GM23338 (cell line): ENCODE results near the gene PCYT1A. TPM values are rescaled to one million over a fixed set of nuclear protein-coding genes. Genes with fewer than 3 reads are reported as not detected.

Experiments
- NANOG ChIP-seq: IDR thresholded peaks from 2 replicates; pipeline ENCODE4 v1.6.1; 2016; ENCODE audit warnings: antibody characterized with exemption, borderline replicate concordance
- POLR2AphosphoS5 ChIP-seq: IDR thresholded peaks from 2 replicates; pipeline ENCODE4 v1.6.1; 2016; ENCODE audit warnings: antibody characterized with exemption, low read depth
- ZNF114 ChIP-seq: fragments of 250-450 bp; sonication (Bioruptor Pico); IDR thresholded peaks from 2 replicates; pipeline ENCODE4 v1.5.0; 2020; ENCODE audit warnings: mild to moderate bottlenecking, moderate library complexity
- ZNF331 ChIP-seq: fragments of 250-450 bp; sonication (Bioruptor Pico); IDR thresholded peaks from 2 replicates; pipeline ENCODE4 v1.5.0; 2020; ENCODE audit warnings: low read depth, mild to moderate bottlenecking, moderate library complexity
- ZNF462 ChIP-seq: fragments of 250-450 bp; sonication (Bioruptor Pico); IDR thresholded peaks from 2 replicates; pipeline ENCODE4 v1.5.0; 2020; ENCODE audit warnings: mild to moderate bottlenecking, moderate library complexity
- polyA plus RNA-seq: library from polyadenylated mRNA; unstranded; fragments of >200 nt; fragmentation: Nextera tagmentation; extraction: Ambion mirVana; gene quantifications from 2 replicates; pipeline ENCODE4 v1.2.1, GENCODE V29; 2016
- total RNA-seq: library from RNA; depleted of rRNA; stranded (reverse); fragments of >200 nt; shearing (Covaris generic); gene quantifications from 2 replicates; pipeline ENCODE4 v1.2.3, GENCODE V29; 2014
- TF ChIP-seq, protein P1 (sequence below), 2 experiments: fragments of 200-600 bp in 1 of 2; sonication (generic) in 1 of 2; conservative IDR thresholded peaks; 2 replicates each; pipeline versions ENCODE4 v1.5.1 to v1.6.1; 2016 to 2017; ENCODE audit warnings: antibody characterized with exemption in 2 of 2, low read depth in 2 of 2, mild to moderate bottlenecking in 2 of 2, moderate library complexity in 1 of 2

PCYT1A gene
- total and polyA plus RNA-seq, 2 experiments from 2014 or later, result 11.6 to 35.8 TPM

- TF ChIP-seq, protein P1, sequence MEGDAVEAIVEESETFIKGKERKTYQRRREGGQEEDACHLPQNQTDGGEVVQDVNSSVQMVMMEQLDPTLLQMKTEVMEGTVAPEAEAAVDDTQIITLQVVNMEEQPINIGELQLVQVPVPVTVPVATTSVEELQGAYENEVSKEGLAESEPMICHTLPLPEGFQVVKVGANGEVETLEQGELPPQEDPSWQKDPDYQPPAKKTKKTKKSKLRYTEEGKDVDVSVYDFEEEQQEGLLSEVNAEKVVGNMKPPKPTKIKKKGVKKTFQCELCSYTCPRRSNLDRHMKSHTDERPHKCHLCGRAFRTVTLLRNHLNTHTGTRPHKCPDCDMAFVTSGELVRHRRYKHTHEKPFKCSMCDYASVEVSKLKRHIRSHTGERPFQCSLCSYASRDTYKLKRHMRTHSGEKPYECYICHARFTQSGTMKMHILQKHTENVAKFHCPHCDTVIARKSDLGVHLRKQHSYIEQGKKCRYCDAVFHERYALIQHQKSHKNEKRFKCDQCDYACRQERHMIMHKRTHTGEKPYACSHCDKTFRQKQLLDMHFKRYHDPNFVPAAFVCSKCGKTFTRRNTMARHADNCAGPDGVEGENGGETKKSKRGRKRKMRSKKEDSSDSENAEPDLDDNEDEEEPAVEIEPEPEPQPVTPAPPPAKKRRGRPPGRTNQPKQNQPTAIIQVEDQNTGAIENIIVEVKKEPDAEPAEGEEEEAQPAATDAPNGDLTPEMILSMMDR (conservative IDR thresholded peaks at IDR 0.05; ENCODE audit: low read depth in 2 of 2), result no peak
- TF ChIP-seq POLR2AphosphoS5, result no peak
- TF ChIP-seq ZNF331 (CRISPR knock-in tag), result no peak
- TF ChIP-seq ZNF114, result no peak
- TF ChIP-seq NANOG, result no peak
- no peak for TF ChIP-seq ZNF462 (CRISPR knock-in tag)
These were observed 69.3 kb downstream of the PCYT1A start (continued) for GRCh38 chr3:196218155-196218712.
